HepG2 (cell line): Measurements from ENCODE around the gene TREH. TPM values are rescaled to one million over a fixed set of nuclear protein-coding genes. Genes with fewer than 3 reads are reported as not detected.

Experiments used
- ATAC-seq: fragments of 200-7000 bp; cut with Tn5 transposase; 3 replicates; pipeline ENCODE4 v1.9.1; 2020; ENCODE audit warnings: mild to moderate bottlenecking, moderate library complexity
- BruUV-seq: library from RNA; stranded (reverse); fragments of 400-500 nt; replicated peaks from 2 replicates; lab custom pipeline; 2021; lab: Mats Ljungman, UMichigan
- CTCF ChIA-PET: fragments of 300-600 bp; formaldehyde crosslinking; extraction: SDS; loops from one replicate; lab custom pipeline; 2021; ENCODE audit warnings: low total read pairs, inconsistent platforms, low intra/inter-chr PET ratio; lab: Yijun Ruan, JAX
- POLR2A ChIA-PET: fragments of 350-600 bp; sonication (Branson Sonifier 250); formaldehyde crosslinking; loops from one replicate; lab custom pipeline; 2020; ENCODE audit warnings: antibody characterized with exemption, inconsistent platforms; lab: Yijun Ruan, JAX
- DNase-seq: peaks from one replicate; pipeline ENCODE4 v3.0.0-alpha.2; 2015; ENCODE audit warnings: low spot score
- FAIRE-seq: peaks from 3 replicates; lab custom pipeline; 2011; peaks lifted over from hg19 to GRCh38; lab: Jason Lieb, UNC
- H2AFZ ChIP-seq: one replicate; pipeline ENCODE4 v1.6.1; 2011; ENCODE audit warnings: low read length, inconsistent platforms
- H3K27ac ChIP-seq: fragments of 300-600 bp; 3 replicates; pipeline ENCODE4 v1.8.0; 2011; ENCODE audit warnings: mixed run types, mild to moderate bottlenecking, mixed read lengths, low read length, inconsistent platforms; ENCODE audit not compliant: insufficient read depth; ENCODE audit errors: extremely low read length
- H3K27me3 ChIP-seq, 2 experiments: fragments of 200-600 bp in 1 of 2; 2 replicates in 1 of 2; 3 replicates in 1 of 2; pipeline versions ENCODE4 v1.6.0 to v1.8.0; 2011; ENCODE audit warnings: low read length in 2 of 2, mild to moderate bottlenecking in 2 of 2, moderate library complexity in 2 of 2, inconsistent platforms in 1 of 2; ENCODE audit not compliant: insufficient read depth in 2 of 2, control insufficient read depth in 1 of 2
- H3K36me3 ChIP-seq, 2 experiments: fragments of 200-600 bp in 1 of 2; replicated peaks in 1 of 2; 2 replicates in 1 of 2; 3 replicates in 1 of 2; pipeline versions ENCODE4 v1.5.1 to v1.8.0; 2011; ENCODE audit warnings: low read length in 2 of 2, inconsistent platforms in 1 of 2; ENCODE audit not compliant: insufficient read depth in 2 of 2, control insufficient read depth in 1 of 2
- H3K4me1 ChIP-seq: 2 replicates; pipeline ENCODE4 v1.5.1; 2012; ENCODE audit warnings: low read length, inconsistent platforms; ENCODE audit not compliant: insufficient read depth
- H3K4me2 ChIP-seq: 2 replicates; pipeline ENCODE4 v1.6.0; 2011; ENCODE audit warnings: low read depth, low read length, inconsistent platforms
- H3K4me3 ChIP-seq, 3 experiments: fragments of 200-600 bp in 1 of 3; sonication (generic), shearing (Covaris generic) in 1 of 3; replicated peaks in 1 of 3; 2 replicates each; pipeline ENCODE4 v1.5.1; 2011 to 2016; ENCODE audit warnings: low read length in 3 of 3, inconsistent platforms in 2 of 3, low read depth in 2 of 3, mild to moderate bottlenecking in 2 of 3, control low read depth in 1 of 3, mixed read lengths in 1 of 3; ENCODE audit not compliant: insufficient read depth in 1 of 3
- H3K79me2 ChIP-seq: one replicate; pipeline ENCODE4 v1.6.1; 2011; ENCODE audit warnings: low read length, inconsistent platforms; ENCODE audit not compliant: insufficient read depth
- H3K9ac ChIP-seq: 2 replicates; pipeline ENCODE4 v1.6.0; 2011; ENCODE audit warnings: mild to moderate bottlenecking, low read depth, low read length, inconsistent platforms; ENCODE audit not compliant: insufficient read depth
- H3K9me3 ChIP-seq: 2 replicates; pipeline ENCODE4 v1.5.1; 2012; ENCODE audit warnings: mild to moderate bottlenecking, low read length
- H4K20me1 ChIP-seq: 2 replicates; pipeline ENCODE4 v1.6.0; 2011; ENCODE audit warnings: inconsistent platforms, mild to moderate bottlenecking, low read length, moderate library complexity; ENCODE audit not compliant: insufficient read depth
- AHR ChIP-seq: IDR thresholded peaks from 2 replicates; pipeline ENCODE4 v1.6.1; 2018; ENCODE audit warnings: missing genetic modification reagents, missing compliant biosample characterization
- BRD4 ChIP-seq: sonication (generic); formaldehyde crosslinking; IDR thresholded peaks from 2 replicates; pipeline ENCODE4 v1.4.0; 2020; ENCODE audit warnings: missing genetic modification reagents
- CEBPZ ChIP-seq: IDR thresholded peaks from 2 replicates; pipeline ENCODE4 v1.6.1; 2012; ENCODE audit warnings: low read length, improper control_type of control experiment
- GZF1 ChIP-seq: sonication (generic); formaldehyde crosslinking; IDR thresholded peaks from 2 replicates; pipeline ENCODE4 v1.5.1; 2020; ENCODE audit warnings: mild to moderate bottlenecking, missing genetic modification reagents
- MAFG ChIP-seq: sonication (generic); formaldehyde crosslinking; IDR thresholded peaks from 2 replicates; pipeline ENCODE4 v1.5.1; 2020; ENCODE audit warnings: mild to moderate bottlenecking, missing genetic modification reagents
- NCOA5 ChIP-seq: sonication (generic); formaldehyde crosslinking; IDR thresholded peaks from 2 replicates; pipeline ENCODE4 v1.4.0; 2020; ENCODE audit warnings: missing genetic modification reagents
- PRPF4 ChIP-seq: fragments of 200-400 bp; formaldehyde crosslinking; IDR thresholded peaks from 2 replicates; pipeline ENCODE4 v1.6.1; 2016; ENCODE audit warnings: low read length, low read depth; ENCODE audit not compliant: poor library complexity, severe bottlenecking
- ZNF550 ChIP-seq: sonication (generic); formaldehyde crosslinking; IDR thresholded peaks from 2 replicates; pipeline ENCODE4 v1.4.0; 2020; ENCODE audit warnings: mild to moderate bottlenecking, missing genetic modification reagents, borderline replicate concordance
- ZNF770 ChIP-seq: sonication (generic); formaldehyde crosslinking; IDR thresholded peaks from 2 replicates; pipeline ENCODE4 v1.5.0; 2020; ENCODE audit warnings: mild to moderate bottlenecking, missing genetic modification reagents
- ZXDC ChIP-seq: sonication (generic); formaldehyde crosslinking; IDR thresholded peaks from 2 replicates; pipeline ENCODE4 v1.5.0; 2020; ENCODE audit warnings: mild to moderate bottlenecking, missing genetic modification reagents
- WGBS: methylation state at CpG from one replicate; pipeline ENCODE4 v1.1.6; 2017; ENCODE audit warnings: low lambda C conversion rate; 5-methylcytosine and 5-hydroxymethylcytosine counted together
- in situ Hi-C: cut with HindIII; loops from 2 replicates; pipeline ENCODE4 v1.10.0; 2017; ENCODE audit warnings: low pct_unique_long_range_greater_than_20kb; ENCODE audit not compliant: extremely low pct_ligation_motif_present
- intact Hi-C: fragments of 100-400 bp; cut with micrococcal nuclease; formaldehyde crosslinking; loops from one replicate; pipeline ENCODE4 v1.10.0; 2022; ENCODE audit not compliant: unreplicated experiment
- polyA plus RNA-seq, 8 experiments: library from polyadenylated mRNA; depleted of rRNA in 3 of 8; stranded (reverse) in 7 of 8; unstranded in 1 of 8; fragments of >200 nt; fragmentation: Illumina TruSeq in 4 of 8; extraction: Trizol in 4 of 8; gene quantifications; 2 replicates each; pipeline versions ENCODE4 v1.2.1 to v1.2.3, GENCODE V29; 2011 to 2016; ENCODE audit warnings: low read depth in 4 of 8, missing spikeins in 1 of 8, mixed read lengths in 1 of 8; ENCODE audit not compliant: insufficient read depth in 1 of 8
- total RNA-seq, 5 experiments: library from RNA; depleted of rRNA; stranded (reverse); fragments of >200 nt; fragmentation: Illumina TruSeq; extraction: Trizol; gene quantifications; 2 replicates each; pipeline ENCODE4 v1.2.3, GENCODE V29; 2016; ENCODE audit warnings: low read depth in 1 of 5

Gene TREH
- total and polyA plus RNA-seq, 2 of the 13 experiments (the other 11 are each of a cell fraction or from before 2014, with no cell fraction given) = 0.53 to 0.86 TPM

- Histone ChIP-seq H3K4me2 (no peak overlapping the region), H3K79me2 (no peaks in the 10 kb centered on the region), H3K4me3 (no peak overlapping the region), H3K27me3 (no peaks in the 10 kb centered on the region), H3K27ac (no peak overlapping the region), H3K4me1 (peaks cover 9% of the 10 kb centered on the region), H3K9ac (no peak overlapping the region), H4K20me1 (no peaks in the 10 kb centered on the region), H3K36me3 (peaks cover 10 to 14% of the 10 kb centered on the region in 2 experiments; a peak in 4 of 5 replicates), H2AFZ (no peak overlapping the region), H3K9me3 (no peaks in the 10 kb centered on the region)
- intact Hi-C loops = no loop called here
- 89% methylated on average over 14 of the region's 14 CpGs for WGBS
- in situ Hi-C loops = no loop called here
- ChIA-PET POLR2A (interaction anchor here (2.7 kb wide), 1 partner anchor 11 kb away, joined by 8 read pairs; no protein-coding TSS in a partner anchor), CTCF (no interaction called here)
- TF ChIP-seq MAFG (no peak), CEBPZ (no peak), ZXDC (CRISPR knock-in tag) (no peak), BRD4 (no peak), NCOA5 (CRISPR knock-in tag) (no peak), PRPF4 (no peak), ZNF770 (CRISPR knock-in tag) (no peak), ZNF550 (no peak), GZF1 (CRISPR knock-in tag) (no peak), AHR (no peak)
- FAIRE-seq = no peak
- DNase-seq = no peak
- BruUV-seq = no TSS peak
- no peak for ATAC-seq
Measured at GRCh38 chr11:118631142-118631909, 48.1 kb downstream of the TREH start.
